WTC11 (cell line): Measurements from ENCODE around the gene MVK.

Experiments used
- ATF1 ChIP-seq: sonication (generic); formaldehyde crosslinking; IDR thresholded peaks from 2 replicates; pipeline ENCODE4 v1.8.1; 2023; ENCODE audit warnings: mild to moderate bottlenecking, moderate library complexity, missing genetic modification reagents
- ELF4 ChIP-seq: sonication (generic); formaldehyde crosslinking; IDR thresholded peaks from 2 replicates; pipeline ENCODE4 v1.8.1; 2022; ENCODE audit warnings: low read depth, mild to moderate bottlenecking, moderate library complexity, missing genetic modification reagents
- ETV6 ChIP-seq: sonication (generic); formaldehyde crosslinking; IDR thresholded peaks from 2 replicates; pipeline ENCODE4 v1.8.1; 2022; ENCODE audit warnings: mild to moderate bottlenecking, missing genetic modification reagents
- FOXP1 ChIP-seq: sonication (generic); formaldehyde crosslinking; IDR thresholded peaks from 2 replicates; pipeline ENCODE4 v1.8.0; 2022; ENCODE audit warnings: missing genetic modification reagents, mild to moderate bottlenecking, moderate library complexity, borderline replicate concordance
- KAT7 ChIP-seq: sonication (generic); formaldehyde crosslinking; IDR thresholded peaks from 2 replicates; pipeline ENCODE4 v1.8.1; 2023; ENCODE audit warnings: missing genetic modification reagents, mild to moderate bottlenecking, borderline replicate concordance
- NR2C2 ChIP-seq: sonication (generic); formaldehyde crosslinking; IDR thresholded peaks from 2 replicates; pipeline ENCODE4 v1.8.0; 2022; ENCODE audit warnings: mild to moderate bottlenecking, missing genetic modification reagents
- TEAD4 ChIP-seq: sonication (generic); formaldehyde crosslinking; IDR thresholded peaks from 2 replicates; pipeline ENCODE4 v1.8.0; 2022; ENCODE audit warnings: mild to moderate bottlenecking, missing genetic modification reagents
- ZNF219 ChIP-seq: sonication (generic); formaldehyde crosslinking; IDR thresholded peaks from 2 replicates; pipeline ENCODE4 v1.8.0; 2023; ENCODE audit warnings: missing genetic modification reagents, mild to moderate bottlenecking, borderline replicate concordance
- TF ChIP-seq, protein P1 (sequence below): sonication (generic); formaldehyde crosslinking; IDR thresholded peaks from 2 replicates; pipeline ENCODE4 v1.8.1; 2022; ENCODE audit warnings: mild to moderate bottlenecking, moderate library complexity, missing genetic modification reagents
- TF ChIP-seq, protein P2 (sequence below): sonication (generic); formaldehyde crosslinking; IDR thresholded peaks from 2 replicates; pipeline ENCODE4 v1.8.1; 2022; ENCODE audit warnings: missing genetic modification reagents, borderline replicate concordance
- TF ChIP-seq, protein P3 (sequence below): fragments of 200-600 bp; IDR thresholded peaks from 2 replicates; pipeline ENCODE4 v1.8.0; 2022; ENCODE audit warnings: antibody characterized with exemption
- TF ChIP-seq, protein P4 (sequence below): sonication (generic); formaldehyde crosslinking; IDR thresholded peaks from 2 replicates; pipeline ENCODE4 v1.8.1; 2023; ENCODE audit warnings: mild to moderate bottlenecking, missing genetic modification reagents, moderate library complexity
- TF ChIP-seq, protein P5 (sequence below): sonication (generic); formaldehyde crosslinking; IDR thresholded peaks from 2 replicates; pipeline ENCODE4 v1.8.1; 2023; ENCODE audit warnings: mild to moderate bottlenecking, missing genetic modification reagents, borderline replicate concordance

DNA sequence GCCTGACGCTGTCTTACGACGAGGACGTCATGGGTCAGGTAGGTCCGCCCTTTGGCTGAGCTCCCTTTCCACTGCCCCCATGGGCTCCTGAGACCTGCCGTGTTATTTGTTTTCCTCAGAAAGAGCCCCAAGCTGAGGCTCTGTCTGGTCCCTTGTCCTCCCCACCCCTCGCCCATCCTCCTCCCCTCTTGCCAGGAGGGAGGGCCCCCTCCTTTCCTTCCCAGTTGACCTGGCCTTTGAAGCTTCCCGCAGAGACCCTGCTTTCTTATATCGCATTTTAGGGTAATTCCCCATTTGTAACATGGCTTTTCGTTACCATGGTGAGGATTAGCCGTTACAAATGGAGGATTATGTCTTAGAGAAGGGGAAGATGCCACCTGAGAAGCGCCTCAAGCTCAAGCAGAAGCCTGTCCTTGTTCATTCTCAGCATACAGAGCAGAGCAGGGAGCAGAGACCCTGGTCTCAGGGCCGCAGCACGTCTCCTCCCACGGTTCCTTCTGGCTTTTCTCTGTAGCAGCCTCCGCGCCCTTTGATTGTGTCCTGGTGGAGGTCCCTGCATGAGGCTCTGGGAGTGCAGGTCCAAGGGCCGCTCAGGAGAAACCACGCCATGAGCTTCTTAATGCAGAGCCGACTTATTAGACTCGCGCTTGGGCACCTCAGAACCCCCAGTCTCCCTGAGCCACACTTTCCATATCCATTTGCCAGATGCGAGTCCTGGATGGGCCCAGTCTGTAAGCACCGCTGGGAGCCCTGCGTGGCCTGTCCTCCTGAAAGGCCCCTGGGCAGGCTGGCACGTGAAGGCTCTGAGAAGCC lies 48.9 kb upstream of the MVK start:
- TF ChIP-seq, protein P1, sequence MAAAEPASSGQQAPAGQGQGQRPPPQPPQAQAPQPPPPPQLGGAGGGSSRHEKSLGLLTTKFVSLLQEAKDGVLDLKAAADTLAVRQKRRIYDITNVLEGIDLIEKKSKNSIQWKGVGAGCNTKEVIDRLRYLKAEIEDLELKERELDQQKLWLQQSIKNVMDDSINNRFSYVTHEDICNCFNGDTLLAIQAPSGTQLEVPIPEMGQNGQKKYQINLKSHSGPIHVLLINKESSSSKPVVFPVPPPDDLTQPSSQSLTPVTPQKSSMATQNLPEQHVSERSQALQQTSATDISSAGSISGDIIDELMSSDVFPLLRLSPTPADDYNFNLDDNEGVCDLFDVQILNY (CRISPR knock-in tag), result no peak
- TF ChIP-seq, protein P2, sequence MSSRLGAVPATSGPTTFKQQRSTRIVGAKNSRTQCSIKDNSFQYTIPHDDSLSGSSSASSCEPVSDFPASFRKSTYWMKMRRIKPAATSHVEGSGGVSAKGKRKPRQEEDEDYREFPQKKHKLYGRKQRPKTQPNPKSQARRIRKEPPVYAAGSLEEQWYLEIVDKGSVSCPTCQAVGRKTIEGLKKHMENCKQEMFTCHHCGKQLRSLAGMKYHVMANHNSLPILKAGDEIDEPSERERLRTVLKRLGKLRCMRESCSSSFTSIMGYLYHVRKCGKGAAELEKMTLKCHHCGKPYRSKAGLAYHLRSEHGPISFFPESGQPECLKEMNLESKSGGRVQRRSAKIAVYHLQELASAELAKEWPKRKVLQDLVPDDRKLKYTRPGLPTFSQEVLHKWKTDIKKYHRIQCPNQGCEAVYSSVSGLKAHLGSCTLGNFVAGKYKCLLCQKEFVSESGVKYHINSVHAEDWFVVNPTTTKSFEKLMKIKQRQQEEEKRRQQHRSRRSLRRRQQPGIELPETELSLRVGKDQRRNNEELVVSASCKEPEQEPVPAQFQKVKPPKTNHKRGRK, result no peak
- TF ChIP-seq ELF4 (no peak), TEAD4 (CRISPR knock-in tag) (no peak), ETV6 (CRISPR knock-in tag) (no peak), KAT7 (no peak), ATF1 (CRISPR knock-in tag) (no peak), FOXP1 (CRISPR knock-in tag) (no peak), ZNF219 (CRISPR knock-in tag) (no peak), NR2C2 (CRISPR knock-in tag) (no peak)
- TF ChIP-seq, protein P3, sequence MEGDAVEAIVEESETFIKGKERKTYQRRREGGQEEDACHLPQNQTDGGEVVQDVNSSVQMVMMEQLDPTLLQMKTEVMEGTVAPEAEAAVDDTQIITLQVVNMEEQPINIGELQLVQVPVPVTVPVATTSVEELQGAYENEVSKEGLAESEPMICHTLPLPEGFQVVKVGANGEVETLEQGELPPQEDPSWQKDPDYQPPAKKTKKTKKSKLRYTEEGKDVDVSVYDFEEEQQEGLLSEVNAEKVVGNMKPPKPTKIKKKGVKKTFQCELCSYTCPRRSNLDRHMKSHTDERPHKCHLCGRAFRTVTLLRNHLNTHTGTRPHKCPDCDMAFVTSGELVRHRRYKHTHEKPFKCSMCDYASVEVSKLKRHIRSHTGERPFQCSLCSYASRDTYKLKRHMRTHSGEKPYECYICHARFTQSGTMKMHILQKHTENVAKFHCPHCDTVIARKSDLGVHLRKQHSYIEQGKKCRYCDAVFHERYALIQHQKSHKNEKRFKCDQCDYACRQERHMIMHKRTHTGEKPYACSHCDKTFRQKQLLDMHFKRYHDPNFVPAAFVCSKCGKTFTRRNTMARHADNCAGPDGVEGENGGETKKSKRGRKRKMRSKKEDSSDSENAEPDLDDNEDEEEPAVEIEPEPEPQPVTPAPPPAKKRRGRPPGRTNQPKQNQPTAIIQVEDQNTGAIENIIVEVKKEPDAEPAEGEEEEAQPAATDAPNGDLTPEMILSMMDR, result no peak
- TF ChIP-seq, protein P4, sequence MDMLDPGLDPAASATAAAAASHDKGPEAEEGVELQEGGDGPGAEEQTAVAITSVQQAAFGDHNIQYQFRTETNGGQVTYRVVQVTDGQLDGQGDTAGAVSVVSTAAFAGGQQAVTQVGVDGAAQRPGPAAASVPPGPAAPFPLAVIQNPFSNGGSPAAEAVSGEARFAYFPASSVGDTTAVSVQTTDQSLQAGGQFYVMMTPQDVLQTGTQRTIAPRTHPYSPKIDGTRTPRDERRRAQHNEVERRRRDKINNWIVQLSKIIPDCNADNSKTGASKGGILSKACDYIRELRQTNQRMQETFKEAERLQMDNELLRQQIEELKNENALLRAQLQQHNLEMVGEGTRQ (CRISPR knock-in tag), result no peak
- TF ChIP-seq, protein P5, sequence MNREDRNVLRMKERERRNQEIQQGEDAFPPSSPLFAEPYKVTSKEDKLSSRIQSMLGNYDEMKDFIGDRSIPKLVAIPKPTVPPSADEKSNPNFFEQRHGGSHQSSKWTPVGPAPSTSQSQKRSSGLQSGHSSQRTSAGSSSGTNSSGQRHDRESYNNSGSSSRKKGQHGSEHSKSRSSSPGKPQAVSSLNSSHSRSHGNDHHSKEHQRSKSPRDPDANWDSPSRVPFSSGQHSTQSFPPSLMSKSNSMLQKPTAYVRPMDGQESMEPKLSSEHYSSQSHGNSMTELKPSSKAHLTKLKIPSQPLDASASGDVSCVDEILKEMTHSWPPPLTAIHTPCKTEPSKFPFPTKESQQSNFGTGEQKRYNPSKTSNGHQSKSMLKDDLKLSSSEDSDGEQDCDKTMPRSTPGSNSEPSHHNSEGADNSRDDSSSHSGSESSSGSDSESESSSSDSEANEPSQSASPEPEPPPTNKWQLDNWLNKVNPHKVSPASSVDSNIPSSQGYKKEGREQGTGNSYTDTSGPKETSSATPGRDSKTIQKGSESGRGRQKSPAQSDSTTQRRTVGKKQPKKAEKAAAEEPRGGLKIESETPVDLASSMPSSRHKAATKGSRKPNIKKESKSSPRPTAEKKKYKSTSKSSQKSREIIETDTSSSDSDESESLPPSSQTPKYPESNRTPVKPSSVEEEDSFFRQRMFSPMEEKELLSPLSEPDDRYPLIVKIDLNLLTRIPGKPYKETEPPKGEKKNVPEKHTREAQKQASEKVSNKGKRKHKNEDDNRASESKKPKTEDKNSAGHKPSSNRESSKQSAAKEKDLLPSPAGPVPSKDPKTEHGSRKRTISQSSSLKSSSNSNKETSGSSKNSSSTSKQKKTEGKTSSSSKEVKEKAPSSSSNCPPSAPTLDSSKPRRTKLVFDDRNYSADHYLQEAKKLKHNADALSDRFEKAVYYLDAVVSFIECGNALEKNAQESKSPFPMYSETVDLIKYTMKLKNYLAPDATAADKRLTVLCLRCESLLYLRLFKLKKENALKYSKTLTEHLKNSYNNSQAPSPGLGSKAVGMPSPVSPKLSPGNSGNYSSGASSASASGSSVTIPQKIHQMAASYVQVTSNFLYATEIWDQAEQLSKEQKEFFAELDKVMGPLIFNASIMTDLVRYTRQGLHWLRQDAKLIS (CRISPR knock-in tag), result no peak
